Adrenal gland (tissue), 5 donors: ENCODE results near the gene BCORL1.

Experiments
- CTCF ChIP-seq, 6 experiments: fragments of 450-650 bp in 4 of 6; fragments of 200-600 bp in 2 of 6; sonication (generic) in 1 of 6; IDR thresholded peaks; 1 replicate in 5 of 6; 2 replicates in 1 of 6; pipeline versions ENCODE4 v1.5.1 to v1.8.0; 2016 to 2021; ENCODE audit warnings: antibody characterized with exemption in 6 of 6, mild to moderate bottlenecking in 2 of 6, moderate library complexity in 1 of 6
- POLR2A ChIP-seq, 2 donors: fragments of 450-650 bp; IDR thresholded peaks; one replicate each; pipeline ENCODE4 v1.6.1; 2017; ENCODE audit warnings: antibody characterized with exemption in 2 of 2, mild to moderate bottlenecking in 2 of 2, moderate library complexity in 1 of 2
- donor health status: DM: no; HTN: no; CAD: no.

DNA sequence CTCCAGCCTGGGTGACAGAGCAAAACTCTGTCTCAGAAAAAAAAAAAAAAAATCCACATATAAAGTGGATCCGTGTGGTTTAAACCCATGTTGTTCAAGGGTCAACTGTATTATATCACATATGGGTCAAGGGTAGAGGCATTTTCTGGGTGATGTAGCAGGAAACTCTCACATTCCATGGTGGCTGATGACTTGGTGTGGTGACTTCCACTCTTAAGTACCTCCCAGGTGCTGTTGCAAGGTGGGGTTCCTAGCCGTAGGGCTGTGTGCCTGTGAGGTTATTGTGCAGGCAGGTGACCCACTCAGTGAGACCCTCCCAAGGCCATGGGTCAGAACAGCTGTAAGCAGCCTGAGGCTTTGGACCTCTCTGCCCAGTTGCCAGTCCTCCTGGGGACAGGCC, 110.8 kb downstream of the BCORL1 start:
- no peak for TF ChIP-seq CTCF (IDR thresholded peaks at IDR 0.05)
- no peak for TF ChIP-seq POLR2A (IDR thresholded peaks at IDR 0.05)
